H1 (cell line): ENCODE results near the gene THOP1. TPM values are rescaled to one million over a fixed set of nuclear protein-coding genes. Genes with fewer than 3 reads are reported as not detected.

Experiments used
- CTCF ChIA-PET: fragments of 300-600 bp; sonication (Branson Sonifier 250); formaldehyde crosslinking; loops from one replicate; lab custom pipeline; 2021; ENCODE audit not compliant: partially characterized antibody; lab: Charles Lee
- POLR2A ChIA-PET: fragments of 300-600 bp; sonication (Branson Sonifier 250); formaldehyde crosslinking; loops from one replicate; lab custom pipeline; 2021; ENCODE audit warnings: inconsistent platforms; ENCODE audit not compliant: partially characterized antibody; lab: Charles Lee
- DNase-seq, 2 experiments: peaks; one replicate each; pipeline versions ENCODE4 v3.0.0 to v3.0.0-alpha.2; 2010 to 2022; ENCODE audit warnings: low spot score in 2 of 2, low read depth in 1 of 2, mixed read lengths in 1 of 2
- FAIRE-seq: peaks from 2 replicates; lab custom pipeline; 2011; peaks lifted over from hg19 to GRCh38; lab: Jason Lieb, UNC
- H2AFZ ChIP-seq: 2 replicates; pipeline ENCODE4 v1.8.1; 2012; ENCODE audit warnings: low read length, inconsistent platforms
- H2AK5ac ChIP-seq: 2 replicates; pipeline ENCODE4 v1.6.1; 2013; ENCODE audit warnings: low read depth, low read length
- H2BK120ac ChIP-seq: replicated peaks from 2 replicates; pipeline ENCODE3; 2013; ENCODE audit warnings: low read depth, low read length, inconsistent platforms
- H2BK12ac ChIP-seq: 2 replicates; pipeline ENCODE4 v1.6.1; 2013; ENCODE audit warnings: low read depth, low read length
- H2BK15ac ChIP-seq: 2 replicates; pipeline ENCODE4 v1.6.1; 2013; ENCODE audit warnings: low read length
- H2BK20ac ChIP-seq: 2 replicates; pipeline ENCODE4 v1.6.1; 2013; ENCODE audit warnings: low read length
- H2BK5ac ChIP-seq: 2 replicates; pipeline ENCODE4 v1.6.1; 2013; ENCODE audit warnings: low read depth, low read length
- H3K14ac ChIP-seq: 2 replicates; pipeline ENCODE4 v1.6.1; 2013; ENCODE audit warnings: inconsistent platforms; ENCODE audit not compliant: insufficient read length
- H3K18ac ChIP-seq: 2 replicates; pipeline ENCODE4 v1.6.1; 2013; ENCODE audit warnings: low read length; ENCODE audit errors: extremely low read depth
- H3K23ac ChIP-seq: 2 replicates; pipeline ENCODE4 v1.6.1; 2013; ENCODE audit warnings: inconsistent platforms; ENCODE audit not compliant: insufficient read length
- H3K23me2 ChIP-seq: 2 replicates; pipeline ENCODE4 v1.6.1; 2013; ENCODE audit warnings: low read depth, low read length
- H3K27ac ChIP-seq: 2 replicates; pipeline ENCODE4 v1.6.1; 2011; ENCODE audit warnings: low read depth, low read length, inconsistent platforms
- H3K27me3 ChIP-seq, 4 experiments: replicated peaks in 1 of 4; 1 replicate in 1 of 4; 2 replicates in 3 of 4; pipeline versions ENCODE4 v1.6.1 to v1.8.1; 2011 to 2013; ENCODE audit warnings: low read length in 3 of 4, mild to moderate bottlenecking in 3 of 4, inconsistent platforms in 2 of 4, mixed read lengths in 2 of 4, moderate library complexity in 1 of 4; ENCODE audit not compliant: control insufficient read depth in 3 of 4, insufficient read depth in 3 of 4; ENCODE audit errors: extremely low read depth in 1 of 4
- H3K36me3 ChIP-seq, 4 experiments: 2 replicates each; pipeline versions ENCODE4 v1.6.1 to v1.8.1; 2011 to 2013; ENCODE audit warnings: mild to moderate bottlenecking in 4 of 4, low read length in 3 of 4, moderate library complexity in 2 of 4, control low read depth in 1 of 4, inconsistent platforms in 1 of 4; ENCODE audit not compliant: insufficient read depth in 4 of 4, control insufficient read depth in 2 of 4
- H3K4ac ChIP-seq: replicated peaks from 2 replicates; pipeline ENCODE3; 2013; ENCODE audit warnings: low read length, low read depth, mixed read lengths, inconsistent platforms; ENCODE audit not compliant: insufficient read length
- H3K4me1 ChIP-seq, 4 experiments: replicated peaks in 1 of 4; 1 replicate in 1 of 4; 2 replicates in 3 of 4; pipeline versions ENCODE4 v1.6.1 to v1.8.1; 2011 to 2013; ENCODE audit warnings: low read length in 3 of 4, inconsistent platforms in 2 of 4, mixed read lengths in 1 of 4; ENCODE audit not compliant: insufficient read depth in 4 of 4, control insufficient read depth in 3 of 4
- H3K4me2 ChIP-seq, 2 experiments: 2 replicates each; pipeline versions ENCODE4 v1.6.1 to v1.8.1; 2011 to 2013; ENCODE audit warnings: low read depth in 2 of 2, low read length in 2 of 2, control low read depth in 1 of 2, inconsistent platforms in 1 of 2, mild to moderate bottlenecking in 1 of 2; ENCODE audit not compliant: insufficient read depth in 1 of 2
- H3K4me3 ChIP-seq, 4 experiments: fragments of 200-600, 300-600 bp in 1 of 4; sonication (generic), shearing (Covaris generic), sonication (Bioruptor Twin) in 1 of 4; 2 replicates each; pipeline versions ENCODE4 v1.5.1 to v1.8.1; 2011 to 2016; ENCODE audit warnings: low read length in 4 of 4, low read depth in 3 of 4, control low read depth in 2 of 4, inconsistent platforms in 2 of 4, mild to moderate bottlenecking in 2 of 4, mixed read lengths in 1 of 4, moderate library complexity in 1 of 4; ENCODE audit not compliant: insufficient read depth in 2 of 4; ENCODE audit errors: extremely low read depth in 1 of 4
- H3K56ac ChIP-seq: replicated peaks from 2 replicates; pipeline ENCODE3; 2013; ENCODE audit warnings: low read depth, mild to moderate bottlenecking, mixed read lengths, low read length, inconsistent platforms; ENCODE audit not compliant: insufficient read length
- H3K79me1 ChIP-seq: 2 replicates; pipeline ENCODE4 v1.6.1; 2013; ENCODE audit warnings: low read depth, low read length, control low read depth
- H3K79me2 ChIP-seq, 2 experiments: 2 replicates each; pipeline versions ENCODE4 v1.6.1 to v1.8.1; 2012 to 2013; ENCODE audit warnings: low read length in 2 of 2, mild to moderate bottlenecking in 2 of 2, inconsistent platforms in 1 of 2; ENCODE audit not compliant: insufficient read depth in 2 of 2, control insufficient read depth in 1 of 2
- H3K9ac ChIP-seq, 4 experiments: replicated peaks in 1 of 4; 1 replicate in 1 of 4; 2 replicates in 3 of 4; pipeline versions ENCODE4 v1.6.1 to v1.8.1; 2011 to 2013; ENCODE audit warnings: low read depth in 3 of 4, low read length in 3 of 4, control low read depth in 2 of 4, mild to moderate bottlenecking in 2 of 4, moderate library complexity in 2 of 4, inconsistent platforms in 1 of 4; ENCODE audit errors: extremely low read depth in 1 of 4
- H3K9me3 ChIP-seq, 2 experiments: 2 replicates each; pipeline versions ENCODE4 v1.6.1 to v1.8.1; 2012 to 2013; ENCODE audit warnings: mild to moderate bottlenecking in 2 of 2, moderate library complexity in 2 of 2, control low read depth in 1 of 2, inconsistent platforms in 1 of 2, low read depth in 1 of 2, low read length in 1 of 2, mixed read lengths in 1 of 2; ENCODE audit not compliant: insufficient read depth in 2 of 2
- H4K20me1 ChIP-seq, 2 experiments: replicated peaks in 1 of 2; 2 replicates each; pipeline versions ENCODE3 to v1.8.1; 2011 to 2013; ENCODE audit warnings: inconsistent platforms in 2 of 2, low read length in 2 of 2, mild to moderate bottlenecking in 1 of 2; ENCODE audit not compliant: insufficient read depth in 2 of 2, control insufficient read depth in 1 of 2
- H4K5ac ChIP-seq: 2 replicates; pipeline ENCODE4 v1.6.1; 2013; ENCODE audit warnings: low read length, low read depth, mixed read lengths, inconsistent platforms; ENCODE audit not compliant: insufficient read length
- H4K8ac ChIP-seq: 2 replicates; pipeline ENCODE4 v1.8.0; 2013; ENCODE audit warnings: mild to moderate bottlenecking, moderate library complexity, low read length, inconsistent platforms; ENCODE audit not compliant: insufficient read depth; ENCODE audit errors: extremely low read depth
- H4K91ac ChIP-seq: replicated peaks from 2 replicates; pipeline ENCODE3; 2013; ENCODE audit warnings: low read length, mixed read lengths, inconsistent platforms; ENCODE audit not compliant: insufficient read length
- ASH2L ChIP-seq: fragments of 200-600, 300-600 bp; sonication (generic); IDR thresholded peaks from one replicate; pipeline ENCODE4 v1.7.1; 2017; ENCODE audit warnings: low read length
- BACH1 ChIP-seq: IDR thresholded peaks from 2 replicates; pipeline ENCODE4 v1.6.1; 2012; ENCODE audit warnings: low read length, improper control_type of control experiment
- GTF2F1 ChIP-seq: IDR thresholded peaks from 2 replicates; pipeline ENCODE4 v1.6.1; 2012; ENCODE audit warnings: low read depth, low read length, improper control_type of control experiment, borderline replicate concordance
- MAFK ChIP-seq: IDR thresholded peaks from 2 replicates; pipeline ENCODE4 v1.6.1; 2012; ENCODE audit warnings: low read depth, mild to moderate bottlenecking, improper control_type of control experiment, low read length
- NRF1 ChIP-seq: IDR thresholded peaks from 2 replicates; pipeline ENCODE4 v1.6.1; 2011; ENCODE audit warnings: mild to moderate bottlenecking, low read depth, low read length, improper control_type of control experiment
- POU5F1 ChIP-seq: IDR thresholded peaks from 2 replicates; pipeline ENCODE4 v1.6.1; 2011; ENCODE audit warnings: low read depth, mild to moderate bottlenecking, low read length, moderate library complexity
- RBBP5 ChIP-seq: IDR thresholded peaks from 2 replicates; pipeline ENCODE4 v1.7.1; 2012; ENCODE audit warnings: low read depth, mild to moderate bottlenecking, inconsistent platforms, low read length, moderate library complexity, borderline replicate concordance
- RXRA ChIP-seq: IDR thresholded peaks from 2 replicates; pipeline ENCODE4 v1.6.1; 2011; ENCODE audit warnings: low read depth, mild to moderate bottlenecking, low read length, moderate library complexity; ENCODE audit not compliant: insufficient read depth
- SAP30 ChIP-seq: fragments of 300-600 bp; sonication (generic); IDR thresholded peaks from 2 replicates; pipeline ENCODE4 v1.7.1; 2012; ENCODE audit warnings: low read length, moderate library complexity, mild to moderate bottlenecking, inconsistent platforms; ENCODE audit not compliant: insufficient read depth, insufficient replicate concordance
- SIX5 ChIP-seq: IDR thresholded peaks from 2 replicates; pipeline ENCODE4 v1.6.1; 2011; ENCODE audit warnings: mild to moderate bottlenecking, low read depth, low read length
- SP1 ChIP-seq: IDR thresholded peaks from 2 replicates; pipeline ENCODE4 v1.6.1; 2011; ENCODE audit warnings: low read depth, low read length
- SP2 ChIP-seq: IDR thresholded peaks from 2 replicates; pipeline ENCODE4 v1.6.1; 2012; ENCODE audit warnings: mild to moderate bottlenecking, low read length, inconsistent platforms
- YY1 ChIP-seq: IDR thresholded peaks from 2 replicates; pipeline ENCODE4 v1.6.1; 2011; ENCODE audit warnings: low read depth, mild to moderate bottlenecking, low read length
- WGBS, 2 experiments: shearing (Covaris generic) in 1 of 2; methylation state at CpG; one replicate each; pipeline versions ENCODE4 v1.1.6 to v1.1.7; 2013 to 2015; ENCODE audit warnings: low lambda C conversion rate in 2 of 2, mixed read lengths in 2 of 2, inconsistent platforms in 1 of 2, low coverage in 1 of 2, missing lambda C conversion rate in 1 of 2; ENCODE audit not compliant: insufficient replicate concordance in 2 of 2, insufficient coverage in 1 of 2, insufficient read length in 1 of 2; ENCODE audit errors: extremely low coverage in 1 of 2, missing lambda C conversion rate in 1 of 2; 5-methylcytosine and 5-hydroxymethylcytosine counted together
- polyA plus RNA-seq, 7 experiments: library from polyadenylated mRNA; depleted of rRNA in 3 of 7; stranded (reverse) in 5 of 7; unstranded in 2 of 7; fragments of >200 nt in 5 of 7; fragments of 200-250 nt in 2 of 7; gene quantifications; 1 replicate in 5 of 7; 2 replicates in 1 of 7; 4 replicates in 1 of 7; pipeline versions ENCODE4 v1.2.1 to v1.2.3, GENCODE V29; 2011 to 2013; ENCODE audit warnings: missing spikeins in 2 of 7, mixed read lengths in 2 of 7
- total RNA-seq: library from RNA; stranded (reverse); fragmentation: NEBNext Ultra II Directional; extraction: Animal tissue kit (Norgen Biotek cat#: 25700); gene quantifications from 2 replicates; pipeline ENCODE4 v1.2.1, GENCODE V29; 2021

Gene THOP1
- total and polyA plus RNA-seq, 2 of the 8 experiments (the other 6 are each of a cell fraction or from before 2014, with no cell fraction given), result 136 to 159 TPM

DNA sequence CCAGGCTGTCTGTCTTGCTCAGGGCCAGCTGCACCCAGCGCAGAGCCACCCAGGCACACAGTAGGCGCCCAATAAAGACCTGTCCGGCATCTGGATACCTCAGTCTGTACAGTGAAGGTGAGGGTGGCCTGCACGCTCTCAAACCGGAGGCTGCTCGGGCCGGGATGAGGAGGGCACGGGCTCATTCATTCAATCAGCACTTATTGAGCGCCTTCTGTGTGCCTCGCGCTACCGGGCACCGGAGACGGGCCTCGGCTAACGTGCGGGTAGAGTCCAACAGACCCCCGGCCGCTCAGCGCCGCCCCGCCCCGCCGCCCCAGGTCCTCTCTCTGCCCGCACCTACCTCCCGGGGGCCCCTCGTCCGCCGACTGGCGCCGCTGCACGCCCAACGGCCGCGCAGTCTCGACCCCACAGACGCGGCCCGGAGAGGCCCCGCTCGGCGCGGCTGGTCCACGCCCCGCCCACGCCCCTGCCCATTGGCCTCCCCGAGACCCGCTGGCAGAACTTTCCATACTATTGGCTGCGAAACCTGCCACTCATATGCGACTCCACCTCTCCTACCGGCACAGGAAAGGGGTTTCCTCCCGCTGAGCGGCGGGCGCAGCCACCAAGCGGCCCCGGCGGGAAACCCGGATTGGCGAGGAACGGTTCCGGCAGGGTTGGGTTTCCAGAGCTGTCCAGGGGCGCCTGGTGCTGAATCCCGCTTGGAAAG, 45.5 kb upstream of the THOP1 start, which contains the start of gene SLC39A3:
SLC39A3 (minus strand) TSS at position 416 of the 712 bp plus-strand sequence. CDS start 2,760 bp downstream, outside the sequence.
- peak; percentile 96 to 100 for DNase-seq
- Histone ChIP-seq H4K91ac (no peak within 1 kb of the TSS), H3K4me3 (peak within 1 kb of the TSS; percentile 79 to 96 (median 84)), H3K79me2 (peaks cover 0 to 2% of the 10 kb centered on the region in 2 experiments; a peak in 1 of 4 replicates), H3K9me3 (no peaks in the 10 kb centered on the region), H4K5ac (no peak within 1 kb of the TSS), H2BK5ac (no peak within 1 kb of the TSS), H3K79me1 (no peaks in the 10 kb centered on the region), H2BK15ac (no peak within 1 kb of the TSS), H3K23me2 (0 out of 2 replicates have a peak, but pooled peaks cover 5% of the 10 kb centered on the region), H3K18ac (no peak within 1 kb of the TSS; the same call in 1 of the 2 replicates), H2BK20ac (no peak within 1 kb of the TSS), H2AK5ac (no peak within 1 kb of the TSS), H4K8ac (peak within 1 kb of the TSS; percentile 76), H3K14ac (no peak within 1 kb of the TSS), H3K4me2 (peak within 1 kb of the TSS; percentile 74 to 86), H3K4ac (no peak within 1 kb of the TSS), H2AFZ (no peak within 1 kb of the TSS), H2BK120ac (no peak within 1 kb of the TSS), H3K4me1 (no peaks in the 10 kb centered on the region), H3K56ac (no peak within 1 kb of the TSS), H2BK12ac (no peak within 1 kb of the TSS), H3K27me3 (no peaks in the 10 kb centered on the region), H3K27ac (no peak within 1 kb of the TSS), H3K9ac (peak within 1 kb of the TSS; percentile 14 to 44 (median 23); a peak in 6 of 7 replicates), H3K23ac (no peak within 1 kb of the TSS), H3K36me3 (peaks cover 3 to 20% (median 8%) of the 10 kb centered on the region in 4 experiments; a peak in 6 of 8 replicates), H4K20me1 (peaks cover 4 to 19% of the 10 kb centered on the region in 2 experiments)
- WGBS, 2 experiments, result 3% methylated on average over 37 of the region's 64 CpGs; no CpG with 5 or more reads in 1 of the 2 experiments
- ChIA-PET POLR2A (interaction anchor here (0.7 to 1.7 kb wide), 12 partner anchors 11 to 263 kb away, joined by 3 to 8 read pairs (median 4); no protein-coding TSS in a partner anchor), CTCF (interaction anchor here (0.9 to 3.7 kb wide), 8 partner anchors 9 to 130 kb away, joined by 3 to 14 read pairs (median 4); no protein-coding TSS in a partner anchor)
- no peak for FAIRE-seq
- TF ChIP-seq MAFK, result no peak
- no peak for TF ChIP-seq NRF1
- peak; percentile 95 for TF ChIP-seq SP1
- 0 out of 2 replicates have a peak, but pooled peaks have one; percentile 59 for TF ChIP-seq RXRA
- peak; percentile 44; the same call in 1 of the 2 replicates for TF ChIP-seq POU5F1
- TF ChIP-seq BACH1, result peak; percentile 33; the same call in 1 of the 2 replicates
- TF ChIP-seq RBBP5, result no peak
- peak; percentile 48 for TF ChIP-seq SIX5
- no peak for TF ChIP-seq SAP30
- peak; percentile 77 for TF ChIP-seq SP2
- peak; percentile 78 for TF ChIP-seq YY1
- peak; percentile 66 for TF ChIP-seq ASH2L
- TF ChIP-seq GTF2F1, result peak; percentile 74; the same call in 1 of the 2 replicates
